ENCODE data around the gene CRHBP. TPM values are rescaled to one million over a fixed set of nuclear protein-coding genes. Genes with fewer than 3 reads are reported as not detected.

Gene CRHBP
- total and polyA plus RNA-seq, 2 donors (not counting 1 experiment from before 2014, with no cell fraction given) = 0.62 to 1.7 TPM

- intact Hi-C loops (cut with micrococcal nuclease) = no loop called here
- H4K20me1 ChIP-seq (ENCODE audit: control insufficient read depth, insufficient read depth, low read length, poor library complexity, severe bottlenecking) = no peaks in the 10 kb centered on the region
- ChIA-PET POLR2A (no interaction called here), CTCF (no interaction called here)
- no peaks in the 10 kb centered on the region for H3K36me3 ChIP-seq (replicated peaks in 1 of 2; ENCODE audit: control extremely low read depth in 1 of 2, control insufficient read depth in 1 of 2, extremely low read depth in 1 of 2, insufficient read depth in 2 of 2, low read length in 1 of 2)
- TF ChIP-seq EZH2 (IDR thresholded peaks at IDR 0.05; ENCODE audit: borderline replicate concordance, insufficient read depth, low read depth, low read length, poor library complexity, severe bottlenecking) (no peak), CTCF (IDR thresholded peaks at IDR 0.05) (no peak)
- no peak overlapping the region for H3K4me3 Mint-ChIP-seq
- H3K27ac Mint-ChIP-seq = no peak overlapping the region
- DNase-seq (no peak), ATAC-seq (ENCODE audit: low read depth) (no peak)
- no peak overlapping the region for H3K4me2 ChIP-seq (replicated peaks; ENCODE audit: low read depth, low read length, poor library complexity, severe bottlenecking)
- H3K27ac ChIP-seq (ENCODE audit: low read length in 2 of 2) = no peak overlapping the region
- no peak overlapping the region for H2AFZ ChIP-seq (ENCODE audit: insufficient read depth, low read depth, low read length, poor library complexity, severe bottlenecking)
- H3K27me3 Mint-ChIP-seq = peaks cover 6% of the 10 kb centered on the region
- H3K9me3 ChIP-seq (ENCODE audit: control extremely low read depth in 1 of 3, control insufficient read depth in 2 of 3, insufficient read depth in 1 of 3, low read length in 2 of 3) = no peaks in the 10 kb centered on the region
- no peak overlapping the region for H3K4me3 ChIP-seq (ENCODE audit: control extremely low read depth in 1 of 5, extremely low read depth in 1 of 5, insufficient read depth in 1 of 5, low read depth in 2 of 5, low read length in 4 of 5)
- H3K4me1 ChIP-seq (ENCODE audit: control insufficient read depth in 2 of 2, insufficient read depth in 2 of 2, low read length in 2 of 2) = no peaks in the 10 kb centered on the region
- no peaks in the 10 kb centered on the region for H3K4me1 Mint-ChIP-seq
- H3K79me2 ChIP-seq (ENCODE audit: control insufficient read depth, insufficient read depth, low read length) = no peaks in the 10 kb centered on the region
- no peaks in the 10 kb centered on the region for H3K9me3 Mint-ChIP-seq (ENCODE audit: insufficient read depth)
- H3K9ac ChIP-seq (ENCODE audit: low read length) = no peak overlapping the region
- WGBS (ENCODE audit: insufficient coverage) = 50% methylated on average over 1 of the region's 2 CpGs
- H3K27me3 ChIP-seq (replicated peaks in 1 of 4; ENCODE audit: control extremely low read depth in 1 of 4, control insufficient read depth in 3 of 4, insufficient read depth in 4 of 4, low read length in 3 of 4) = no peaks in the 10 kb centered on the region
These were observed 18.7 kb downstream of the CRHBP start for GRCh38 chr5:76971511-76971910.

- no peak overlapping the region for H3K4me2 ChIP-seq (replicated peaks; ENCODE audit: low read depth, low read length, poor library complexity, severe bottlenecking)
- no peaks in the 10 kb centered on the region for H3K9me3 Mint-ChIP-seq (ENCODE audit: insufficient read depth)
- H3K27me3 Mint-ChIP-seq = peaks cover 6% of the 10 kb centered on the region
- no peaks in the 10 kb centered on the region for H3K9me3 ChIP-seq (ENCODE audit: control extremely low read depth in 1 of 3, control insufficient read depth in 2 of 3, insufficient read depth in 1 of 3, low read length in 2 of 3)
- TF ChIP-seq EZH2 (IDR thresholded peaks at IDR 0.05; ENCODE audit: borderline replicate concordance, insufficient read depth, low read depth, low read length, poor library complexity, severe bottlenecking) (no peak), CTCF (IDR thresholded peaks at IDR 0.05) (no peak)
- H3K4me3 Mint-ChIP-seq = no peak overlapping the region
- no peaks in the 10 kb centered on the region for H3K27me3 ChIP-seq (replicated peaks in 1 of 4; ENCODE audit: control extremely low read depth in 1 of 4, control insufficient read depth in 3 of 4, insufficient read depth in 4 of 4, low read length in 3 of 4)
- no peaks in the 10 kb centered on the region for H4K20me1 ChIP-seq (ENCODE audit: control insufficient read depth, insufficient read depth, low read length, poor library complexity, severe bottlenecking)
- CTCF ChIA-PET = no interaction called here
- ATAC-seq (ENCODE audit: low read depth) (no peak), DNase-seq (no peak)
- no peaks in the 10 kb centered on the region for H3K4me1 Mint-ChIP-seq
- H2AFZ ChIP-seq (ENCODE audit: insufficient read depth, low read depth, low read length, poor library complexity, severe bottlenecking) = no peak overlapping the region
- H3K79me2 ChIP-seq (ENCODE audit: control insufficient read depth, insufficient read depth, low read length) = no peaks in the 10 kb centered on the region
- H3K27ac ChIP-seq (ENCODE audit: low read length in 2 of 2) = no peak overlapping the region
- intact Hi-C loops (cut with micrococcal nuclease) = no loop called here
- no CpG with 5 or more reads among the region's 2 CpGs for WGBS (ENCODE audit: insufficient coverage)
- H3K4me3 ChIP-seq (ENCODE audit: control extremely low read depth in 1 of 5, extremely low read depth in 1 of 5, insufficient read depth in 1 of 5, low read depth in 2 of 5, low read length in 4 of 5) = no peak overlapping the region
- no peaks in the 10 kb centered on the region for H3K36me3 ChIP-seq (replicated peaks in 1 of 2; ENCODE audit: control extremely low read depth in 1 of 2, control insufficient read depth in 1 of 2, extremely low read depth in 1 of 2, insufficient read depth in 2 of 2, low read length in 1 of 2)
- no peak overlapping the region for H3K9ac ChIP-seq (ENCODE audit: low read length)
- POLR2A ChIA-PET = no interaction called here
- H3K27ac Mint-ChIP-seq = no peak overlapping the region
- H3K4me1 ChIP-seq (ENCODE audit: control insufficient read depth in 2 of 2, insufficient read depth in 2 of 2, low read length in 2 of 2) = no peaks in the 10 kb centered on the region
These were observed 19.8 kb downstream of the CRHBP start for GRCh38 chr5:76972689-76973088.
